Measurements from ENCODE around the gene P2RY12.

P2RY12 gene

DNA sequence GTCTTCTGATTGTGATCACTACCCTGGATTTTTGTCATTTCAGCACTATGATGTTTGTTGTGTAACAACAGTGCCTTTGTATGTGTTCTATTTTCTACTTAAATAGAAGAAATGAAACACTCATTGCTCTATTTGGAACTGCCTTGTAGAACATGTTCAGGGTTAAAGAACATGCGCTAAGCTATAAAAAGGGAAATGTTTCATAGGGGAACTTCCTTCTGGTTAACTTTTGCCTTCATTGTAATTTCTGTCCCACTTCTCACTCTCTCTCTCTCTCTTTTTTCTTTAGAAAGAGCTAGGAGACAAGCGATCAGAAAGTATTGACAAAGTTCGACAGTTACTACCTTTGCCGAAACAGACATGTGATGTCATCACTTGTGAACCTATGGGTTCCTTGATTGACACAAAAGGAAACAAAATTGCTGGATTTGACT is at the start of gene P2RY12:
Gene P2RY12 (minus strand): TSS at position 13 of the 434 bp plus-strand sequence. CDS start 45,908 bp downstream, outside the sequence.
- Histone ChIP-seq H3K36me3 (ENCODE audit: low read depth) (no peaks in the 10 kb centered on the region), H3K4me1 (ENCODE audit: insufficient read depth, poor library complexity, severe bottlenecking) (no peaks in the 10 kb centered on the region), H3K27ac (ENCODE audit: poor library complexity, severe bottlenecking) (no peak within 1 kb of the TSS), H3K4me3 (ENCODE audit: severe bottlenecking) (no peak within 1 kb of the TSS), H3K27me3 (ENCODE audit: insufficient read depth, poor library complexity, severe bottlenecking) (no peaks in the 10 kb centered on the region), H3K9me3 (ENCODE audit: severe bottlenecking) (no peaks in the 10 kb centered on the region)
- no peak for ATAC-seq (ENCODE audit: low read depth)
- DNase-seq (ENCODE audit: low spot score), result no peak
- TF ChIP-seq, protein P1, sequence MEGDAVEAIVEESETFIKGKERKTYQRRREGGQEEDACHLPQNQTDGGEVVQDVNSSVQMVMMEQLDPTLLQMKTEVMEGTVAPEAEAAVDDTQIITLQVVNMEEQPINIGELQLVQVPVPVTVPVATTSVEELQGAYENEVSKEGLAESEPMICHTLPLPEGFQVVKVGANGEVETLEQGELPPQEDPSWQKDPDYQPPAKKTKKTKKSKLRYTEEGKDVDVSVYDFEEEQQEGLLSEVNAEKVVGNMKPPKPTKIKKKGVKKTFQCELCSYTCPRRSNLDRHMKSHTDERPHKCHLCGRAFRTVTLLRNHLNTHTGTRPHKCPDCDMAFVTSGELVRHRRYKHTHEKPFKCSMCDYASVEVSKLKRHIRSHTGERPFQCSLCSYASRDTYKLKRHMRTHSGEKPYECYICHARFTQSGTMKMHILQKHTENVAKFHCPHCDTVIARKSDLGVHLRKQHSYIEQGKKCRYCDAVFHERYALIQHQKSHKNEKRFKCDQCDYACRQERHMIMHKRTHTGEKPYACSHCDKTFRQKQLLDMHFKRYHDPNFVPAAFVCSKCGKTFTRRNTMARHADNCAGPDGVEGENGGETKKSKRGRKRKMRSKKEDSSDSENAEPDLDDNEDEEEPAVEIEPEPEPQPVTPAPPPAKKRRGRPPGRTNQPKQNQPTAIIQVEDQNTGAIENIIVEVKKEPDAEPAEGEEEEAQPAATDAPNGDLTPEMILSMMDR (IDR thresholded peaks at IDR 0.05; ENCODE audit: poor library complexity, severe bottlenecking), result no peak

DNA sequence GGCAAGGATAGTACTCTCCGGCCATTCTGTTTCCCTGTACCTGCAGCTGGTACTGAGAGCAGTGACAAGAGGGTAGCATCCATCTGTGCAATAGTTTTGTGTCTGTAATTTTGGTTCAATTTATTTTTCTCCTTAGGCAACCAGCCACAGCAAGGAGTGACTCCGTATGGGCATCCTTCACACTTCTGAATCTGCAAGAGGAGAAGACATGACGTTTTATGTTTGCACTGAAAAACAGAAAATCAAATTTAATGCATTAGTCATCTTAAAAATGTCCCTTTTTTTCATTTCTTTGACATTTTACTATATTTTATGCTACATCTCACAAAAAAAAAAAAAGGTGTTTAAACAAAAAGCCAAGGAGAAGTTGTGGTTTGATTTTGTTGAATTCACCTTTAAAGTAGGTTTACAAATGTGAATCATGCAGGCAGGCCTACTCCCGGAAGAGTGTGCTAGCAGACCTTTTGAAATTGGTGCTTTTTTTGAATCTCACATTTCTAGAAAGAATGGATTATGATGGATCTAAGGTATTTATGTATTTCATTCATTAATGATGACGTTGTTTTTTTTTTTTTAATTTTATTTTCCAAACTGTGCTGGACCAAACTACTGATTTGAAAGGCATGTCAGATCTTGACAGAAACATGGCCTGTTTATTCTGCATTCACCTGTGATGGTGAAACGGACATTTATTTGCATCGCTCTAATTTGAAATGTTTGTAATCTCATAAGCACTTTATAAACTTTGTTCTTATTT is 48.2 kb upstream of the P2RY12 start:
- DNase-seq (ENCODE audit: low spot score) (no peak), ATAC-seq (ENCODE audit: low read depth) (no peak)
- Histone ChIP-seq H3K4me3 (ENCODE audit: severe bottlenecking) (no peak overlapping the region), H3K36me3 (ENCODE audit: low read depth) (no peaks in the 10 kb centered on the region), H3K4me1 (ENCODE audit: insufficient read depth, poor library complexity, severe bottlenecking) (peaks cover 14% of the 10 kb centered on the region), H3K9me3 (ENCODE audit: severe bottlenecking) (peaks cover 4% of the 10 kb centered on the region), H3K27ac (ENCODE audit: poor library complexity, severe bottlenecking) (no peak overlapping the region), H3K27me3 (ENCODE audit: insufficient read depth, poor library complexity, severe bottlenecking) (no peaks in the 10 kb centered on the region)
- TF ChIP-seq, protein P1 (IDR thresholded peaks at IDR 0.05; ENCODE audit: poor library complexity, severe bottlenecking), result no peak

DNA sequence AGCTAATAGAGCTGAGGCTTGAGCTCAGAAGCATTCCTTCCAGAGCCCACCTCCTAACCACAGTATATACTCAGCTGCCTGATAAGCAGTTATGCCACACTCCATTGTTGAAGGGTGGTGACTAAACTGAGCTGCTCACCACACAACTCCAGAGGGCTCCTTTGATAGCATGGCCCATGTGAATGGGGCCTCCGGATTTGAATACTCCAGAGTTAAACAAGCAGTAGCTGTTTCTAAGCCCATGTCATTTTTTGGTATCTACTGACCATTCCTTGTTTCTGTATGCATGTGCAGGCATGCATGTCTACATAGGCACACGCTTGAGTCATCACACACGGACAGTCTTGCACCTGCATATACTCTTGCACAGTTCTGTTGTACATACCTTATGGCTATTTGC is 47.4 kb upstream of the P2RY12 start:
- Histone ChIP-seq H3K9me3 (ENCODE audit: severe bottlenecking) (peaks cover 4% of the 10 kb centered on the region), H3K4me3 (ENCODE audit: severe bottlenecking) (no peak overlapping the region), H3K36me3 (ENCODE audit: low read depth) (no peaks in the 10 kb centered on the region), H3K27ac (ENCODE audit: poor library complexity, severe bottlenecking) (no peak overlapping the region), H3K4me1 (ENCODE audit: insufficient read depth, poor library complexity, severe bottlenecking) (peaks cover 14% of the 10 kb centered on the region), H3K27me3 (ENCODE audit: insufficient read depth, poor library complexity, severe bottlenecking) (no peaks in the 10 kb centered on the region)
- DNase-seq (ENCODE audit: low spot score) (no peak), ATAC-seq (ENCODE audit: low read depth) (peak; percentile 79)
- TF ChIP-seq, protein P1 (IDR thresholded peaks at IDR 0.05; ENCODE audit: poor library complexity, severe bottlenecking), result no peak

DNA sequence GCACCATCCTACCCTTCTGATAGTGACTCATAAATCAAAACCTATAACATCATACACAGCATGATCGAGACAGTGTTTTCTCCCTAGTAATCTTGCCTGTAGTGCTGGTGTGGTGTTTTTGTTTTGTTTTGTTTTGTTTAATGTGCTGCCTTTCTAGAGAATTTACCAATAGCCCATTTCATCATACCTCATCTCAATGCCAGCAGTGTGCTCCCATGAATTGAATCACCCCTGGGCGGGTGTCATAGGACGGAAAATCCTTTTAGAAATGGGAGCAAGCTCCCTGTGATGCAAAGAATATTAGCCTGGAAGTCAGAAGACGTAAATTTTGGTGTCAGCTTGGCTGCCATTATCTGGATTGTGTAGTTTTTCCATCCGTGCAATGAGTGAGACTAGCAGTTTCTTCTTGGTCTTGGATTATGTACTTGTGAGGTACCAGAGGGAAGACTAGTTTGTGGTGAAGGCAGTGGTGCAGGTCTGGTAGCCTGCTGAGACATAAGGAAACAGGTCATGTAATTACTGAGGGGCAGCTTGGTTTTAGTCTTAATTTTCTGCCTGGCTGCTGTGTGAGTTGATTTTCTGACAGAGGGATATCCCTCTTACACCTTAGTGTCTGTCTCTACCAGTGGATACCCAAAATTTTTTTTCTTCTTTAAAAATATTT is 46.4 kb upstream of the P2RY12 start:
- no peaks in the 10 kb centered on the region for H3K27me3 ChIP-seq (ENCODE audit: insufficient read depth, poor library complexity, severe bottlenecking)
- ATAC-seq (ENCODE audit: low read depth) (no peak), DNase-seq (ENCODE audit: low spot score) (no peak)
- no peak overlapping the region for H3K27ac ChIP-seq (ENCODE audit: poor library complexity, severe bottlenecking)
- peaks cover 4% of the 10 kb centered on the region for H3K9me3 ChIP-seq (ENCODE audit: severe bottlenecking)
- no peak overlapping the region for H3K4me3 ChIP-seq (ENCODE audit: severe bottlenecking)
- peaks cover 14% of the 10 kb centered on the region for H3K4me1 ChIP-seq (ENCODE audit: insufficient read depth, poor library complexity, severe bottlenecking)
- TF ChIP-seq, protein P1 (IDR thresholded peaks at IDR 0.05; ENCODE audit: poor library complexity, severe bottlenecking), result no peak
- no peaks in the 10 kb centered on the region for H3K36me3 ChIP-seq (ENCODE audit: low read depth)
